ENCODE measurements around the gene XYLT1. TPM values are rescaled to one million over a fixed set of nuclear protein-coding genes. Genes with fewer than 3 reads are reported as not detected.
"Not testable (repeated sequence)": the region's sequence is repeated elsewhere in the genome, so short reads cannot be mapped to it uniquely, and the experiment has no call there.

The XYLT1 gene
- total RNA-seq, 1 donor from 2014 or later, result 41.6 TPM

GRCh38 chr16:17342031-17342430 lies 128.7 kb downstream of the XYLT1 start:
- intact Hi-C loops (cut with micrococcal nuclease), result loop anchor here (2.0 to 5.0 kb wide), 5 partner anchors 40 to 480 kb away; no protein-coding TSS in a partner anchor

GRCh38 chr16:17340804-17341203 lies 130.0 kb downstream of the XYLT1 start:
- intact Hi-C loops (cut with micrococcal nuclease), result loop anchor here (5.0 kb wide), 3 partner anchors 39 to 479 kb away; no protein-coding TSS in a partner anchor

- intact Hi-C loops (cut with micrococcal nuclease), result loop anchor here (5.0 kb wide), 3 partner anchors 38 to 478 kb away; no protein-coding TSS in a partner anchor
Observed at GRCh38 chr16:17339764-17340541, 130.8 kb downstream of the XYLT1 start.

GRCh38 chr16:17338244-17338643 lies 132.5 kb downstream of the XYLT1 start:
- intact Hi-C loops (cut with micrococcal nuclease), result no loop called here

- intact Hi-C loops (cut with micrococcal nuclease), result loop anchor here (2.0 kb wide), 1 partner anchor 64 kb away; no protein-coding TSS in a partner anchor
Observed at GRCh38 chr16:17336530-17336900, 134.2 kb downstream of the XYLT1 start.

- intact Hi-C loops (cut with micrococcal nuclease), result loop anchor here (2.0 kb wide), 1 partner anchor 63 kb away; no protein-coding TSS in a partner anchor
Observed at GRCh38 chr16:17335826-17336529, 134.8 kb downstream of the XYLT1 start.

GRCh38 chr16:17335406-17335805 lies 135.4 kb downstream of the XYLT1 start:
- intact Hi-C loops (cut with micrococcal nuclease), result not testable (repeated sequence)

- intact Hi-C loops (cut with micrococcal nuclease), result no loop called here
Observed at GRCh38 chr16:17334096-17334495, 136.7 kb downstream of the XYLT1 start.

GRCh38 chr16:17333229-17333628 lies 137.5 kb downstream of the XYLT1 start:
- intact Hi-C loops (cut with micrococcal nuclease), result no loop called here

- intact Hi-C loops (cut with micrococcal nuclease), result no loop called here
Observed at GRCh38 chr16:17331991-17332390, 138.8 kb downstream of the XYLT1 start.

- intact Hi-C loops (cut with micrococcal nuclease), result no loop called here
Observed at GRCh38 chr16:17331071-17331607, 139.6 kb downstream of the XYLT1 start.

GRCh38 chr16:17330044-17330443 lies 140.7 kb downstream of the XYLT1 start:
- intact Hi-C loops (cut with micrococcal nuclease), result no loop called here

- intact Hi-C loops (cut with micrococcal nuclease), result no loop called here
Observed at GRCh38 chr16:17329391-17329790, 141.4 kb downstream of the XYLT1 start.

GRCh38 chr16:17328932-17329331 lies 141.8 kb downstream of the XYLT1 start:
- intact Hi-C loops (cut with micrococcal nuclease), result no loop called here

- intact Hi-C loops (cut with micrococcal nuclease), result no loop called here
Observed at GRCh38 chr16:17327664-17328335, 143.0 kb downstream of the XYLT1 start.

- intact Hi-C loops (cut with micrococcal nuclease), result no loop called here
Observed at GRCh38 chr16:17325476-17326143, 145.2 kb downstream of the XYLT1 start.

- intact Hi-C loops (cut with micrococcal nuclease), result no loop called here
Observed at GRCh38 chr16:17324451-17324850, 146.3 kb downstream of the XYLT1 start.

GRCh38 chr16:17323171-17323570 lies 147.6 kb downstream of the XYLT1 start:
- intact Hi-C loops (cut with micrococcal nuclease), result no loop called here

GRCh38 chr16:17321824-17322223 lies 148.9 kb downstream of the XYLT1 start:
- intact Hi-C loops (cut with micrococcal nuclease), result no loop called here

- intact Hi-C loops (cut with micrococcal nuclease), result no loop called here
Observed at GRCh38 chr16:17320009-17320408, 150.8 kb downstream of the XYLT1 start.

GRCh38 chr16:17318238-17318637 lies 152.5 kb downstream of the XYLT1 start:
- intact Hi-C loops (cut with micrococcal nuclease), result no loop called here
